Neural progenitor cell (in vitro differentiated cells): ENCODE measurements around the gene RPL22.

Source experiments
- EZH2 ChIP-seq: fragments of 200-600 bp; sonication (generic); IDR thresholded peaks from 2 replicates; pipeline ENCODE4 v1.6.1; 2017; ENCODE audit warnings: antibody characterized with exemption, mild to moderate bottlenecking, moderate library complexity
- TF ChIP-seq, protein P1 (sequence below): fragments of 200-600 bp; sonication (generic); IDR thresholded peaks from 2 replicates; pipeline ENCODE4 v1.5.1; 2017; ENCODE audit warnings: antibody characterized with exemption, mild to moderate bottlenecking

- TF ChIP-seq, protein P1, sequence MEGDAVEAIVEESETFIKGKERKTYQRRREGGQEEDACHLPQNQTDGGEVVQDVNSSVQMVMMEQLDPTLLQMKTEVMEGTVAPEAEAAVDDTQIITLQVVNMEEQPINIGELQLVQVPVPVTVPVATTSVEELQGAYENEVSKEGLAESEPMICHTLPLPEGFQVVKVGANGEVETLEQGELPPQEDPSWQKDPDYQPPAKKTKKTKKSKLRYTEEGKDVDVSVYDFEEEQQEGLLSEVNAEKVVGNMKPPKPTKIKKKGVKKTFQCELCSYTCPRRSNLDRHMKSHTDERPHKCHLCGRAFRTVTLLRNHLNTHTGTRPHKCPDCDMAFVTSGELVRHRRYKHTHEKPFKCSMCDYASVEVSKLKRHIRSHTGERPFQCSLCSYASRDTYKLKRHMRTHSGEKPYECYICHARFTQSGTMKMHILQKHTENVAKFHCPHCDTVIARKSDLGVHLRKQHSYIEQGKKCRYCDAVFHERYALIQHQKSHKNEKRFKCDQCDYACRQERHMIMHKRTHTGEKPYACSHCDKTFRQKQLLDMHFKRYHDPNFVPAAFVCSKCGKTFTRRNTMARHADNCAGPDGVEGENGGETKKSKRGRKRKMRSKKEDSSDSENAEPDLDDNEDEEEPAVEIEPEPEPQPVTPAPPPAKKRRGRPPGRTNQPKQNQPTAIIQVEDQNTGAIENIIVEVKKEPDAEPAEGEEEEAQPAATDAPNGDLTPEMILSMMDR, result no peak
- no peak for TF ChIP-seq EZH2
Measured at GRCh38 chr1:6221210-6221784, 21.9 kb upstream of the RPL22 start.
